HG02973 (cell line): ENCODE measurements around the gene GFPT2.

Source experiments
- ATAC-seq: cut with Tn5 transposase; IDR thresholded peaks from one replicate; pipeline ENCODE4 v1.9.1; 2021; ENCODE audit warnings: moderate library complexity; ENCODE audit not compliant: unreplicated experiment

Gene GFPT2

DNA sequence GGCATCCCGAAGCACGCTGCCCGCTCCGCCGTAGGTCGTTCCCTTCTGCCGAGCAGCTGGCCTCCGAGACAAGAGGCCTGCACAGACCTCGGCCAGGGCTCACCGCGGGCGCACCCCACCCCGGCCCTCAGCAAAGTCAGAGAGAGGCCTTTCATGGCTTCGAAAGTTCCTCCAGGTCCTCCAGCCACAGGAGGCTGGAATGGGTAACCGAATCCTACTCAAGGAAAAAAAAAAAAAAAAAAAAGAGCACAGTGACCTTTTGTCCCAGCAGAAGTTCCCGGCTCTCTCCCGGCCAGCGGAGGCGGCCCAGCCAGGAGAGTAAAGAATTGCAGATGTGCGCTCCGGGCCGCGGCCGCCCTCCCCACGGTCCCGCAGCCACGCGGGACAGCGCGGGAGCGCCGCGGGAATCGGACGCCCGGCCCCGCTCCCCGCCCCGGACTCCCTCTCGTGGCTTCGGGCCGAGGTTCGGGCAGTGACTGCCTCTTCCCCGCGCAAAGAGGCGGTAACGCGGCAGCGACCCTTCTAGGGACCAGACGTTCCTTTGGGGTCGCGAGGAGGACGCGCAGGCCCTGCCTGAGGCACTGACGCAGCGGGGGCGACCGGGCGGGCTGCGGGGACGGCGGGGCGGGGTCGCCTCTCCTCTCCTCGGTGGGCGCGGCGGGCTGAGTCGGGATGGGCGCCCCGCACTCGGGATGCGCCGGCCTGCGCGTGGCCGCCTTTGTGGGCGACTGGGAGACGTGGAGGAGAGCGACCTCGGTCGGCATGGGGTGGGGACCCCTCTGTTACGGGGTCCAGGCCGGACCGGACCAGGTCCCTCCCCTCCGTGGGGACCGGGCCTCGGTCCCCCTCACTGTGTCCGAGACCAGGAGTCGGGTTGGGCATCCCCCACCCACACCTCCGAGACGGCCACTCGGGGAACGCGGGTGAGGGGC lies 754 bp downstream of the GFPT2 start:
- ATAC-seq: no peak

DNA sequence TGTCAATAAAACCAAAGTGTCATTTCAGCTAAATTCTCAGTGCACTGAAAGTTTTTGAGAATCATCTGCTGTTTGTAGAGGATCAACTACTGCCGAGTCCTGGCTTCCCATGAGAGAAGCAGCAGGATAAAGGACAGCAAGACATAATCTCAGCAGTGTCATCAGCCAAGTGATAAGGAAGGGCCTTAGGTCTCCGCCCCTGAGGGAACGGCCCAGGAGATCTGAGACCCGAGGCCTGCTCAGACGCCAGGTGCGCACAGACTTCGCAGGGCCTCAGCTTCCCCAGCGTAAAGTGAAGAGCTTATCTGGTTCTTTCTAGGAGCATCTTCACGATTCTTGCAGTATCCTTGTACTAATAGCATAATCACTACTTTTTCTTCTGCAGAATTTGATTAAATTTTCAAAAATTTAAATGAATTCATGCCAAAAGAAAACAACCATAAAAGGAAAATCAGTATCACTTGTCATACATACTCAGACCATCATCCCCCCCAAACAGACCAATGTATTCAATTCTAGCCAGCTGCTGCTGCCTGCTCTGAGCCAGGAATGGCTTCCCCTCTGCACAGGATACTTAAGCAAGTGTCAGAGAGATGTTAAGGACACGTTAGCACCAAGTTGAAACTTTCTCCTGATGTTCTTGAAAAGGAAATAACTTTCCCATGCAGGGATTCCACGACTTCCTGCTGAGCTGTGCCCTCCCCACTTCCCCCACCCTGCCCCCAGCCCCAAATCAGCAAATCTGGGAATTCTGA lies 2.2 kb downstream of the GFPT2 start:
- no peak for ATAC-seq

DNA sequence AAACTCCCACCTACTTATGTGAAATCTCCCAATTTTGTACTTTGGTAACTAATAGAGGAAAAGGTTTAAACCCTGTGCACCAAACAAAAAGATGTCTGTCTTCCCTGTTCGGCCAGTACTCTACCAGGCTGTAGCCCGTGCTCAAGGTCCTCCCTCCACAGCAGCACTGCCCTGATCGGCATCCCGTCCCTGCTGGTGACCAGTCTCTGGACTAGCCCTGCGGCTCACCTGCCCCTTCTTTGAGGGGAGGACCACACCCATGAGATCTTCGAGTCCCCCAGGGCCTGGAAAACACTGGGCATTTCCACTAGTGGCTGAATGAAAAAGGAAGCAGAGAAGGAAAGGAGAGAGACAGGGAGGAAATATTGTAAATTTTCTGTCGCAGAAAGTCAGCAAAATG lies 2.8 kb downstream of the GFPT2 start:
- ATAC-seq: no peak

DNA sequence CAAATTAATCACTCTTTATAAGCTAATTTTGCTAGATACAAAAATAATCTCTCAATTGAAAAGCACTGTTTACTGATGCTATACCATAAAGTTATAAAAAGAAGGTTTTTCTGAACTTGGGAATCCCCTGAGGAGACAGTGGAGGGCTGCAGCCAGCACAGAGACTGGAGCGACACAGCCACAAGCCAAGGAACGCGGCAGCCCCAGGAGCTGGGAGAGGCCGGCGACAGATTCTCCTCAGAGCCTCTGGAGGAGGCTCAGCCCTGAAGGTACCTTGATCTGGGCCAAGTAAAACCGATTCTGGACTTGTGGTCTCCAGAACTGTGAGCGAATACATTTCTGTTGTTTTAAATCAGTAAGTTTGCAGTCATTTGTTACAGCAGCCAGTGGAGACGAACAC lies 3.7 kb downstream of the GFPT2 start:
- no peak for ATAC-seq

DNA sequence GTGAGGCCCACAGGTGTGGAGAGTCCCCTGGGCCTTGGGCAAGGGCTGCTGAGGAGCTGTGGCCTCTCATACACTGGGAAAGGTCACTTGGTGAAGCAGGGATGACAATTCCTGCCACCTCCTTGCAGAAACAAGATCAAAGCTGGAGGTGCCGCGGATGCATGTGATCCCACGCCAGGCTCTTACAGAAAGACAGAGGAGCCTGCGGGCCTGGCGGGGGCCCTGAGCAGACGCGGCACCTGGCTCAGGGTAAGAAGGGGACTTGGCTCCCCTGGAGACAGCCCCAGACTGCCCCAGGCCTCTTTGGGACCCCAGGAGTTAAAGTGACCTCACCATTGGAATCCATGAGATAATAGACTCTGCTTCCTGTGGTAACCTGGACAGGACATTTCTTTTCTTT lies 4.8 kb downstream of the GFPT2 start:
- ATAC-seq: no peak

DNA sequence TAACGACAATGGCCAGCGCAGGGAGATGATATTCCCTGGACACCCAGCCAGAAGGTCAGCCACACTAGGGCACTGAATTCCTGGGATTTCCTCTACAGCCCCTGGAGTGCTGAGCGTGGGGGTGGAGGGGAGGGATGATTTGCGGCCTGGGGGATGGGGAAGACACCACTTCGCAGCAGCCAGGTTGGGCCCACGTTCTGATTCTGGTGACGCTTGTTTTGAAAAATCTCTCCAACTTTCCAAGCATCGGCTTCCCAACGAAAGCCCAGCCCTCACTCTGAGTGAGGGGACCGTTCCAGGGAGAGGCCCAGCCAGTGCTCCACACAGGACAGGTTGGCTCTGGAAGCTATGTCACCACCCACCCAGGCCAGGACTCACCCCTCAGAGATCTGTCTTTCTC lies 5.4 kb downstream of the GFPT2 start:
- no peak for ATAC-seq

DNA sequence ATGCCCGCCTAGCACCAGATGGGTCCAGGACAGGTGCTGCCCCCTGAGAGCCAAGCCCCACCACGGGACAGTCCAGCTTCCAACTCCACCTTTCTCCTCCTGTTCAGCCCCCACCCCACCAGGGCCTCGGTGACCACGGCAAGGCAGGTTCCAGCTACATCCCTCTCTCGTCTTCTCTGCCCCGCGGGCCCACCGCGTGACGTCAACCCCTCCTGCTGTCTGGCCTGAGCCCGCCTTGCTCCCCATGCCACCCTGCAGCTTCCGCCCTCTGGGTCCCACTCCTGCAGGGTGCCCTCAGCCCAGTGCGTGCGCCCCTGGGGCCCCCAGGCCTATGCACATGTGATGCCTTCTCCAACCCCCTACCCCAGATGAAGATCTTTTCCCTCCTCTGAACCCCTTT lies 6.8 kb downstream of the GFPT2 start:
- no peak for ATAC-seq

DNA sequence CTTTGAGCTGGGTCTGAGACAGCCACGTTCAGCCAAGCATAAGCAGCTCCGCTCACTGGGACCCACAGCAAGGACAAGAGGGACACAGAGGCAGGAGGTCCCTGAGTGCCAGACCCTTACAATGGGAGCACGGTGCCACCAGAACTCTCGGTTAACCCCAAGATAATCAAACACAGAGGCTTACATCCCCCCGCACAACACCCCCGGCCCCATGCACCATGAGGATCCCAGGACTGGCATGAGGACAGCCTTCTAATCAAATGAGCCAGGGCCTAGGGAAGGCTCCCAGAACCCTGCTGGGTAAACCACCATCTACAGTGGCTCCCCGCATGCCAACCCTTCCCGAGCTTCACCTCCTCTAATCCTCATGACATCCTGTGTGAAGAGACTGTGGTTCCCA lies 7.4 kb downstream of the GFPT2 start:
- no peak for ATAC-seq

DNA sequence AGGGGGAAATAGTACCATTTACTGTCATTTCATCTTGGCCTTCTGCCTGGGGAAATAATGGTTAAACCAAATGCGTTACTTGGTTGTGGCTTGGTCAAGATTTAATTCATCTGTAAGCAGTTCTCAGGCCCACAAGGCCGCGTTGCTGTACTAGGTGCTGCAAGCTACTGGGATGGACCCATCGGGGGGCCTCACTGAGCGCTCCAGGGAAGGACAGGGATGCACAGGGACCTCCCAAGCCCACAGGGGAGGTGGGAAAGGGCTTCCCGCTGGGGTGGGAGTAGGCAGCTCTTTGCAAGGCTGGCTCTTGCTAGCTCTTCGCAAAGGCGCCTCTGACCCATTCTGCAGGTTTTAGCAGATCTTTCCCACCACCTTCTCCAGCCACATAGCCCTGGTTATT lies 8.0 kb downstream of the GFPT2 start:
- ATAC-seq: no peak

DNA sequence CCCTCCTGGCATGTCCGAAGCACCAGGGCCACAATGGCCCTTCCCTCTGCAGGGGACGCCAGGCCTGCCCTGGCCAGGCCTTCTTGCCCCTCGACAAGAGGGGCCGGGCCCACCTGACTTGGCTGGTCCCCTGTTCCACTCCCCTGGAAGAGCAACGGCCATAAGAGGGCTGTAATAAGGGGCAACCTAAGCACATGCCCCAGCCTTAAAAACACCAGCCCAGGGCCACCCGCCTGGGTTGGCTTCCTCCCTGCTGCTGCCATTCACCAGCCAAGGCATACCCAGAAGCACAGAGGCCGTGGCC lies 8.5 kb downstream of the GFPT2 start:
- no peak for ATAC-seq

DNA sequence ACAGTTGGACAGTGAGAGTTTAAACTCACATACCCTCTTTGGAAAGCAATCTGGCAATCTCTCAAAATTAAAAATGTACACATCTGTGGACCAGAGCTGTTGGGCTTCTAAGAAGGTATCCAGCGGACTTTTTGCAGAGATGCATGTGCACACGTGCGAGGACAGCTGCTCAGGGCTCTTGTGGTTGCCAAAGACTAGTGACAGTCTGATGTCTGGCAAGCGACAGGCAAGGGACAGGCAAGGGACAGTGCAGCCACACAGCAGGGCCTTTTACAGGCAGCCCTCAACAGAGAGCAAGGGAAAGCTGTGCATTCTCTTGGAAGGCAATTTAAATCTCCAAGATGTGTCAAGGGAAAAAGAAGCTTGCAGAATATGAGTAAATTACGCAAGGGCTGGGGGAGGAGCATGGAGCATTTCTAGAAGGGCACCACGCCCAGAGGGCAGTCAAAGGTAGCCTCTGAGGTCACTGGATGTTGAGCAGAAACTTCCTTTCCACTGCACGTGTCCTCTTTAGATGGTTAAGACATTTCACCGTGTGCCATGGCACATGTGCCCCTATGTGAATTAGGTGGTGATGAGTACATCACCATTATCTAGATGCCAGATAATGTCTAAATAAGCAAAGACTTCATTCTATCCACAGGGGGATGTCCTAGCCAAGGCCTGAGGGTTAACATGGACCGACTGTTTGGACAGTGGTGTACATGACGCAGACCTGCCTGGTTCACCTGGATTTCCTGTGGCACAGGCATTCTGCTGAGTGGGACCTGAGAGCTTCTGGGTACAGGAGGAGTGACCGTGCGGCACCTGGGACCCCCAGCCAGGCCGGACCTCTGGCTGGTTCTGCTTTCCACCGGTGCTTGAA lies 9.1 kb downstream of the GFPT2 start:
- no peak for ATAC-seq

DNA sequence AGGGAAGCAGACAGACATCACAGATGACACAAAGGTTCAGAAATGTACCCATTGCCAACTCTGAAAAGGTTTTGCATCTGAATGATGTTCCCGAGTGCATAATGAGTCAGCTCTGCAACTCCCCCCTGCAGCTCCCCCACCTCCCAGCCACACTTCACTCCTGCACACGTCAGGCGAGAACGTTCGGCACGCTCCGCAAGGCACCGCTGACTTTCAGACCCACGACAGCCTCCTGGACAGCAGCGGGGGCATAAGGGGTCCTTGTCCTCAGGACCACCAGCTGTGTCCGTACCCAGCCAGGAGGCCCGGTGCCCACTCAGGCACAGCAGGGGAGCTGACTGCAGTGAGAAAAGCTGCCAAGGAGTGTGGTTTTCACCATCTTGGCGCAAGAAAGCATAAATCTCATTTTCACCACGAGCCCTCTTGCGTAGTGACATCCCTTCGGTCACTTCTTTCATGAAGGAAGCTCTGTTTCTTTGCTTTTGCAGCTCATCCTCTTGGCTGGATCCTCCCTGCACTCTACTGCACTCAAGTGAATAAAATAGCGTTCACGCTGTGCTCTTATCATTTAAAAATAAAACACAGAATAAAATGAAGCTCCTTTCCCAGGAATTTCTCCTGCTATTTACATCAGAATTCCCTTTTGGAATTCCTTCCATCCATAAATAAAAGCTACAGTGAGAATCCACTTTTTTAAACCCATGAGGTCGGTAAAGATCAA lies 9.9 kb downstream of the GFPT2 start:
- no peak for ATAC-seq

DNA sequence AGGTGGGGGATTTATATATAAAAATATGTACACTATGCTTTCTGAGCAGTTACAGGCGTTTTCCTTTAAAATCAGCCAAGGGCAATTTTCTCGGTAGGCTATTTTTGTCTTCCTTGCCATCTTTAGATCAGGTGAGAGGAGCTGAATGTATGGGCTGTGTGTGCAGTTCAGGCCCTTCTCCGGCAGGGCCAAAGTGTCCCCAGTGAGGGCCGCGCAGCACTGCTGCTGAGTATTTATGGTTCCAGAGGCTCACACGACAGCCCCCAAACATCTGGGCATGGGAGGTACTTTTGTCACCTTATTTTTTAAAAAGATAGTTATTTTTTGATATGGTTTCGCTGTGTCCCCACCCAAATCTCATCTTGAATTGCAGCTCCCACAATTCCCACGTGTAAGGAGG lies 11.5 kb downstream of the GFPT2 start:
- ATAC-seq: no peak

DNA sequence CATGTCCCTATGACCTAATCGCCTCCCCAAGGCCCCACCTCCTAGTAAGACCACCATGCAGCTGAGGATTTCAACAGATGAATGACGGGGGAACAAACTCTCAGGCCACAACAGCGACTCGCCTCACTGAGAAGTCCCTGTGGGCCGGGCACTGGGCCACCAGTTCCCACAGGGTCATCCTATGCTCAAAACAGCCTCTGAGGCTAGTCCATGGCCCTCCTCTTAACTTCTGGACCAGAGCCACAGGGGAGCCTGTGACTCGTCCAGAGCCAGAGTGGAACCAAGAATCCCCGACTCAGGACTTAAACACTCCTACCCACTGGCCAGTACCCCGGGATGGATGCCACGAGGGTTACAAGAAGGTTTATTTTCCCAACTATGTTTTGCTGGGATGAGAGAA lies 12.3 kb downstream of the GFPT2 start:
- no peak for ATAC-seq

DNA sequence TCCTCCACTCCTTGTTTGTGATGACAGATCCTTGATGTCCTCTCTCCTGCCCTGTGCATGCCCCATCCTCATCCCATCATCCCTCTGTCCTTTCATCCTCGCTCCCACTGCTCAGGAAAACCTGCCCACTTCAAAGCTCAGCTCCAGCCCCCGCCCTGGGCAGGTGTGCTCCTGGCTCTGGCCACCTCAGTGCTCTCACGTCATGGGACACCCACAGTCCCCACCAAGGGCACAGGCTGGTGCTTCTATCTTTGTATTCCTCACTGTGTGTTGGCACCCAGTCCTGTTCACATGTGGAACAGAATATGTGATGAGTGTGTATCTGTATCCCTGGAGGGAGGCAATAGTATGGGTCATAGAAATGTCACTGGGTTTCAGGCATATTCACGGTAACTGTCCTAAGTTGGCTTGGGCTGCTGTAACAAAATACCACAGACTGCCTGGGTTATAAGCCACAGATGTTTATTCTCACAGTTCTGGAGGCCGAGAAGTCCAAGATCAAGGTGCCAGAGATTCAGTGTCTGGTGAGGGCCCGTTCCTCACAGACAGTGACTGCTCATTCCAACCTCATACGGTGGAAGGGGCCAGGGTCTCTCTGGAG lies 13.5 kb downstream of the GFPT2 start:
- ATAC-seq: no peak

DNA sequence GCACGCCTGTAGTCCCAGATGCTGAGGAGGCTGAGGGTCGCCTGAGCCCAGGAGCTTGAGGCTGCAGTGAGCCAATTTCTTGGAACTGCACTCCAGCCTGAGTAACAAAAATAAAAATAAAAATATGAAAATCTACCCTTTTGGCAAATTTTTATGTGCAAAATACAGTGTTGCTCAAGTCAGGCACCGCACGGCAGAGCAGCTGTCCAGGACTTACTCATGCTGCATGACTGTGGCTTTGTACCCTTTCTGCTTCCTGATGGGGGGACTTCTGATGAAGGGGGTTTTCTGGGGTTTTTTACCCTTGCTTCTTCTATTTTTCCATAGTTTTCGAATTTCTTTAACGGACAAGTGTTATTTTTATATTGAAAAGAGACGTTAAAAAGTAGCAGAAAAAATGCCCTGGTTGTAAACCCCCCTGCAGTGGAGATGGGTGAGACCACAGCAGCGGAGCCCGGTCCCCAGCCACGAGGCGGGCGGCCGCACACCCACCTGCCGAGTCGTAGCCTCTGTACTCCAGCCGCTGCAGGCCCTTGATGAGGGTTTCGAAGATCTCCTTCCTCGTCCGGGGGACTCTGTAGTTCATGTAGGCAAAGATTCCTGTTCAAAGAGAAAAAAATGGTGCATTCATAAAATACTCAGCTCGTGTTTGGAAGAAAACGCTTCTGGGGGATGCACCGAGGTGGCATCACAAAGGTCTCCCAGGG lies 15.0 kb downstream of the GFPT2 start:
- no peak for ATAC-seq

DNA sequence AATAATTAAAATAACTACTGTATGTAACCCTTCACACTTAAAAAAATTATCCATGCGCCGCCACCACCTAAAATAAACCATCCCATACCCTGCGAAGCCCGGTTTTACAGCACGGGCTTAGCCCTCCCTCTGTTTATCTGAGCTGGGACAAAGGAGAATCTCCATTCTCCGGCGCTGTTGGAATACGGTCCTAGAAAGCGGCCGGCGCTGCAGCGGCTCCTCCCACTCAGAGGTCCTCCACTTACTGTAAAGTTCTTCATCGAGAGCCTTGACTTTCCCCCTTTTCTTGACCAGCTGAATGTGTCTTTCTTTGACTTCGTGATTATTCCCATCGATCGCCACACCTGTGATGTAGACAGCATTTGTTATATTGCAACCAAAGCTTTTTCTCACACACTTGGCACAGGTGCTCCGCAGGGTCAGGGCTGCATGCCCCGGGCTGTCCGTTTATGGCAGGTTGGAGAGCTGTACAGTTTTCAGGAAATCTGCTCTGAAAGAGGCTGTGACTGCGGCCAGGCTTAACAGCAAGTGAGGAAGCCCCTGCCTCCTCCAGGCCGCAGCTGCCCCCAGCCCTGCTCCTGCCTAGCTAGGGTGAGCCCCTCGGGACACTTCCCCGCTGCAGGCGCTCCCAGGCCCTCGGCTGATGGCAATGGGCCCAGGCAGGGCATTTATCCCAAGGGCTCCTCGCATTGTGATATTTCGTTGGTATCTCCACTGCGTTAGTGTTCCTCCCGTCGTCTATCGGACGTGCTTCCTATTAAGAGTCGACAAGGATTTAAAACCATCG lies 16.7 kb downstream of the GFPT2 start:
- no peak for ATAC-seq

DNA sequence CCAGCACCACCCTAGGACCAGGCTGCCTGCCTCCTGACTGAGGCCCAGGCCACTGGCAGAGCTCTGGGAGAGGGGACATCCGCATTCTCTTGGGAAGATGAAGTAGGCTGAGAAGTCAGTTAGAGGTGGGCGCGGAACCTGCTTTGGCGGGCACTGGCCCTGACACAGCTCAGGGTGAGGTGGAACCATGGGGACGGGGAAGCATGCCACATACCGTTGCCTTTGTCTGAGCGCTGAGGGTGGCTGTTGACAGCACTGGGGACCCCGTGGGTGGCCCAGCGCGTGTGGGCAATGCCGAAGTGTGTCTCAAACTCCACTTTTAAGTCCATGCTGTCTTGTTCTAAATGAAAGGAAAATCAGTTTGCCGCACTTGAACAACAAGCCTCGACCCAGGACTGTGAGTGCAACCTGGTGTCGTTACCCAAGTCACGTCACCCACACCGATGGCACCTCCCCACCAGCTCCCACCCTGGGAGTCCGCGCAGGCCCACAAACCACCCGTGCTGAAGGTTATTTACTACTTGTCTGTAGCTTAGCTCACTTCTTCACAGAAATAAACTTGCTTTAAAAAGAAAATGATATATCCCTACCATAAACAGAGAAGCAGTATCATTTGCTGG lies 17.4 kb downstream of the GFPT2 start:
- ATAC-seq: no peak
